Panc1 (cell line): ENCODE measurements around the gene SLC34A1.
"Not testable (repeated sequence)": the region's sequence is repeated elsewhere in the genome, so short reads cannot be mapped to it uniquely, and the experiment has no call there.

Experiments used
- CTCF ChIP-seq: fragments of 450-650 bp; IDR thresholded peaks from 2 replicates; pipeline ENCODE4 v1.5.1; 2017; ENCODE audit warnings: mild to moderate bottlenecking
- POLR2AphosphoS5 ChIP-seq: IDR thresholded peaks from 2 replicates; pipeline ENCODE4 v1.6.1; 2012; ENCODE audit warnings: mild to moderate bottlenecking, low read depth, low read length, moderate library complexity
- REST ChIP-seq, 2 experiments: IDR thresholded peaks; 2 replicates each; pipeline ENCODE4 v1.6.1; 2011 to 2012; ENCODE audit warnings: low read depth in 2 of 2, control low read depth in 1 of 2, low read length in 1 of 2, mild to moderate bottlenecking in 1 of 2, moderate library complexity in 1 of 2; ENCODE audit not compliant: insufficient read depth in 1 of 2
- SIN3A ChIP-seq: IDR thresholded peaks from 2 replicates; pipeline ENCODE4 v1.6.1; 2012; ENCODE audit warnings: low read depth, mild to moderate bottlenecking, low read length, moderate library complexity, borderline replicate concordance; ENCODE audit not compliant: insufficient read depth

- TF ChIP-seq CTCF; SIN3A; REST (IDR thresholded peaks at IDR 0.05; ENCODE audit: insufficient read depth in 1 of 2, low read depth in 2 of 2, low read length in 1 of 2); POLR2AphosphoS5: not testable (repeated sequence)
These were observed 41.2 kb upstream of the SLC34A1 start for GRCh38 chr5:177343000-177343399.
